Measurements from ENCODE around the gene SLC22A4. TPM values are rescaled to one million over a fixed set of nuclear protein-coding genes. Genes with fewer than 3 reads are reported as not detected.

SLC22A4 gene
- total RNA-seq, 2 donors from 2014 or later, result 1.3 to 8.3 TPM

GRCh38 chr5:132309679-132310078 is 15.5 kb downstream of the SLC22A4 start:
- Histone ChIP-seq H3K27ac (no peak overlapping the region), H3K9me3 (peaks cover 3% of the 10 kb centered on the region), H3K27me3 (no peaks in the 10 kb centered on the region), H3K36me3 (no peaks in the 10 kb centered on the region), H3K4me3 (no peak overlapping the region), H3K9ac (ENCODE audit: low read depth in 2 of 2, low read length in 2 of 2) (no peak overlapping the region), H3K4me1 (no peaks in the 10 kb centered on the region)
- DNase-seq, result no peak
- TF ChIP-seq CTCF (IDR thresholded peaks at IDR 0.05), result no peak
- intact Hi-C loops (cut with DNase I), result no loop called here

- Histone ChIP-seq H3K36me3 (no peaks in the 10 kb centered on the region), H3K4me1 (no peaks in the 10 kb centered on the region), H3K27ac (no peak overlapping the region), H3K9me3 (peaks cover 3% of the 10 kb centered on the region), H3K4me3 (no peak overlapping the region), H3K9ac (ENCODE audit: low read depth in 2 of 2, low read length in 2 of 2) (no peak overlapping the region), H3K27me3 (no peaks in the 10 kb centered on the region)
- DNase-seq, result peak; percentile 39
- TF ChIP-seq CTCF (IDR thresholded peaks at IDR 0.05), result no peak
- intact Hi-C loops (cut with DNase I), result no loop called here
These were observed 16.1 kb downstream of the SLC22A4 start for GRCh38 chr5:132310141-132310834.

GRCh38 chr5:132313366-132313765 is 19.2 kb downstream of the SLC22A4 start:
- Histone ChIP-seq H3K4me3 (no peak overlapping the region), H3K27me3 (no peaks in the 10 kb centered on the region), H3K4me1 (no peaks in the 10 kb centered on the region), H3K9me3 (no peaks in the 10 kb centered on the region), H3K36me3 (no peaks in the 10 kb centered on the region), H3K27ac (no peak overlapping the region), H3K9ac (ENCODE audit: low read depth in 2 of 2, low read length in 2 of 2) (no peak overlapping the region)
- intact Hi-C loops (cut with DNase I), result no loop called here
- TF ChIP-seq CTCF (IDR thresholded peaks at IDR 0.05), result no peak
- DNase-seq, result no peak

DNA sequence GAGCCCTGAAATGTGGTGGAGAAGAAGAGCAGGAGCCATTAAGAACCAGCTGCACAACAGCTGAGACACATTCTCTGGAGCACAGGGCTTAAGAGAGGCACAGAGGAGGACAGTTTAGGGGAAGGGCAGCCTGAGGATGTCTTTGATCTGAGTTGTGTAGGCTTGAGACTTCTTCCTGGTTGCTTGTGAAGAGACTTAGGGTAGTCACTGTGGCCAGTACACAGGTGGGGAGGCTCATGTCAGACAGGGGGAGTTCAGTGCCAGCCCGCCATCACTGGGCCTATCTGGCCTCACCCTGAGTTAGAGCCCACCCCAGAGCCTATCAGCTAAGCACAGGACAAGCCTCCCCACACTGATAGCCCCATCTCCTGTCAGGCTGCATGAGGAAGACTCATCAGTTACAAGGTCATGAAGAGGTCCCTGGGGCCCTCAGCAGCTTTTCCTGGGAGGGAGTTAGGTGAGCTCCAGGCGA is 19.8 kb downstream of the SLC22A4 start:
- no peak for TF ChIP-seq CTCF (IDR thresholded peaks at IDR 0.05)
- Histone ChIP-seq H3K4me3 (no peak overlapping the region), H3K36me3 (no peaks in the 10 kb centered on the region), H3K9ac (ENCODE audit: low read depth in 2 of 2, low read length in 2 of 2) (no peak overlapping the region), H3K4me1 (no peaks in the 10 kb centered on the region), H3K9me3 (no peaks in the 10 kb centered on the region), H3K27ac (no peak overlapping the region), H3K27me3 (no peaks in the 10 kb centered on the region)
- intact Hi-C loops (cut with DNase I), result no loop called here
- DNase-seq, result no peak

DNA sequence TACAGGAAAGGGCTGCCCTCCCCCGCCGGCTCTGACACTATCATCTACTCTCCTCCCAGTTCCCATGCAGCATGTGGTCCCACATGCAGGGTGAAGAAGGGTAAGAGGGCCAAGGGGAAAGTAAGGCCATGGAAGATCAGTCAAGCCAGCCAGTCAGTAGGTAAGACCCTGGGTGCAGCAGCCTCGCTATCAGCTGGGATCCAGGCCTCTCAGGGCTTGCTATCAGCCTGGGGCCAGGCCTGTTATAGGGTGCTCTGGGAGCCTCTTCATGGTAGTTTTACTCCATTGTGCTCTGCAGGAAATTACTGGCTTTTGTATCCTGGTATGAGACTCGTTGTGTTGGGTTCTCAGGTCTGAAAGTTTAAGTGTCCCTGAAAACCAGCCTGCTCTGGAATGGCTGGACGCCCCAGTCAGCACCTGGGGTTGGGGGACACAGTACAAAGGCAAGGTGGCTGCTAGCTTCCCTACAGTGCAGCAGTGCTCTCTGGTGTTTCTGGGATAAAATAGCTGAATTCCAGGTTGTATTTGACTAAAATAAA is 21.4 kb downstream of the SLC22A4 start:
- intact Hi-C loops (cut with DNase I), result no loop called here
- Histone ChIP-seq H3K36me3 (no peaks in the 10 kb centered on the region), H3K27ac (no peak overlapping the region), H3K27me3 (no peaks in the 10 kb centered on the region), H3K4me1 (no peaks in the 10 kb centered on the region), H3K9me3 (no peaks in the 10 kb centered on the region), H3K9ac (ENCODE audit: low read depth in 2 of 2, low read length in 2 of 2) (no peak overlapping the region), H3K4me3 (no peak overlapping the region)
- TF ChIP-seq CTCF (IDR thresholded peaks at IDR 0.05), result no peak
- no peak for DNase-seq
